ENCODE results near the gene CD83. TPM values are rescaled to one million over a fixed set of nuclear protein-coding genes. Genes with fewer than 3 reads are reported as not detected.

Gene CD83
- total and polyA plus RNA-seq, 2 of the 4 experiments (the other 2 are of a cell fraction) = 2.0 to 2.5 TPM

DNA sequence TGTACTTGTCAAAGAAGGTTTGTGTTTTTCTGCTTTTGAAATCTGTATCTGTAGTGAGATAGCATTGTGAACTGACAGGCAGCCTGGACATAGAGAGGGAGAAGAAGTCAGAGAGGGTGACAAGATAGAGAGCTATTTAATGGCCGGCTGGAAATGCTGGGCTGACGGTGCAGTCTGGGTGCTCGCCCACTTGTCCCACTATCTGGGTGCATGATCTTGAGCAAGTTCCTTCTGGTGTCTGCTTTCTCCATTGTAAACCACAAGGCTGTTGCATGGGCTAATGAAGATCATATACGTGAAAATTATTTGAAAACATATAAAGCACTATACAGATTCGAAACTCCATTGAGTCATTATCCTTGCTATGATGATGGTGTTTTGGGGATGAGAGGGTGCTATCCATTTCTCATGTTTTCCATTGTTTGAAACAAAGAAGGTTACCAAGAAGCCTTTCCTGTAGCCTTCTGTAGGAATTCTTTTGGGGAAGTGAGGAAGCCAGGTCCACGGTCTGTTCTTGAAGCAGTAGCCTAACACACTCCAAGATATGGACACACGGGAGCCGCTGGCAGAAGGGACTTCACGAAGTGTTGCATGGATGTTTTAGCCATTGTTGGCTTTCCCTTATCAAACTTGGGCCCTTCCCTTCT lies 18.4 kb downstream of the CD83 start:
- Histone ChIP-seq H2AFZ (replicated peaks; ENCODE audit: low read length, poor library complexity) (no peak overlapping the region), H3K27ac (ENCODE audit: insufficient read depth, low read length) (no peak overlapping the region), H2BK15ac (ENCODE audit: low read depth, low read length) (no peak overlapping the region), H3K36me3 (ENCODE audit: control insufficient read depth, insufficient read depth, low read length) (no peaks in the 10 kb centered on the region; the same call in 1 of the 2 replicates), H2AK5ac (ENCODE audit: low read depth, low read length) (no peak overlapping the region), H3K4me1 (ENCODE audit: control insufficient read depth, insufficient read depth, low read length) (no peaks in the 10 kb centered on the region), H3K4me2 (ENCODE audit: low read depth, low read length) (no peak overlapping the region), H4K20me1 (ENCODE audit: insufficient read depth, low read length) (no peaks in the 10 kb centered on the region), H3K18ac (ENCODE audit: low read depth, low read length) (no peak overlapping the region), H4K91ac (ENCODE audit: insufficient read depth, low read depth, low read length) (no peak overlapping the region), H3K27me3 (ENCODE audit: control insufficient read depth, insufficient read depth, low read length) (peaks cover 4% of the 10 kb centered on the region), H3K56ac (ENCODE audit: extremely low read depth, insufficient read depth, low read length) (no peak overlapping the region), H4K5ac (ENCODE audit: low read depth, low read length) (no peak overlapping the region), H3K4ac (ENCODE audit: low read depth, low read length) (no peak overlapping the region), H2AK9ac (replicated peaks; ENCODE audit: low read depth, low read length, poor library complexity) (no peak overlapping the region), H3K23ac (ENCODE audit: low read depth, low read length) (no peak overlapping the region), H2BK20ac (ENCODE audit: low read depth, low read length) (no peak overlapping the region), H3K9me1 (ENCODE audit: insufficient read depth, low read length) (no peaks in the 10 kb centered on the region), H4K8ac (ENCODE audit: low read depth in 2 of 2, low read length in 2 of 2) (no peak overlapping the region), H3K9me3 (ENCODE audit: control insufficient read depth, insufficient read depth, low read length) (no peaks in the 10 kb centered on the region), H3K9ac (ENCODE audit: low read depth, low read length) (no peak overlapping the region), H3K14ac (replicated peaks; ENCODE audit: low read depth, low read length) (no peak overlapping the region), H2BK120ac (ENCODE audit: low read depth, low read length) (no peak overlapping the region), H3K4me3 (ENCODE audit: insufficient read depth, low read depth, low read length) (no peak overlapping the region), H3K79me1 (ENCODE audit: low read depth in 1 of 2, low read length in 2 of 2) (no peaks in the 10 kb centered on the region), H2BK5ac (ENCODE audit: low read depth, low read length, poor library complexity, severe bottlenecking) (no peak overlapping the region)
- WGBS, 2 experiments (ENCODE audit: extremely low coverage in 2 of 2, insufficient read length in 1 of 2) = 85% methylated on average over 5 of the region's 9 CpGs; no CpG with 5 or more reads in 1 of the 2 experiments
- in situ Hi-C loops (cut with MboI; ENCODE audit: low sequenced_read_pairs) (no loop called here), dilution Hi-C loops (cut with HindIII; ENCODE audit: low sequenced_read_pairs, unreplicated experiment) (no loop called here), intact Hi-C loops (cut with micrococcal nuclease) (no loop called here)
- TF ChIP-seq NFE2L2 (IDR thresholded peaks at IDR 0.05; ENCODE audit: low read depth, low read length) (no peak), MXI1 (IDR thresholded peaks at IDR 0.05; ENCODE audit: borderline replicate concordance, low read depth, low read length) (no peak)
- CTCF ChIA-PET = no interaction called here
- no TSS peak for BruUV-seq (replicated peaks)
- ATAC-seq (ENCODE audit: low read depth) = no peak
- POLR2A ChIA-PET (ENCODE audit: unreplicated experiment) = no interaction called here
- DNase-seq = no peak

All from IMR-90 (cell line).